NOMO-1 treated with DMSO at 0.1 percent for 48 hours (cell line): ENCODE data around the gene CNR2.
"Not testable (repeated sequence)": the region's sequence is repeated elsewhere in the genome, so short reads cannot be mapped to it uniquely, and the experiment has no call there.

Source experiments
- DNase-seq: peaks from one replicate; lab custom pipeline; 2025; ENCODE audit not compliant: unreplicated experiment; lab: John Stamatoyannopoulos, UW

CNR2 gene

DNA sequence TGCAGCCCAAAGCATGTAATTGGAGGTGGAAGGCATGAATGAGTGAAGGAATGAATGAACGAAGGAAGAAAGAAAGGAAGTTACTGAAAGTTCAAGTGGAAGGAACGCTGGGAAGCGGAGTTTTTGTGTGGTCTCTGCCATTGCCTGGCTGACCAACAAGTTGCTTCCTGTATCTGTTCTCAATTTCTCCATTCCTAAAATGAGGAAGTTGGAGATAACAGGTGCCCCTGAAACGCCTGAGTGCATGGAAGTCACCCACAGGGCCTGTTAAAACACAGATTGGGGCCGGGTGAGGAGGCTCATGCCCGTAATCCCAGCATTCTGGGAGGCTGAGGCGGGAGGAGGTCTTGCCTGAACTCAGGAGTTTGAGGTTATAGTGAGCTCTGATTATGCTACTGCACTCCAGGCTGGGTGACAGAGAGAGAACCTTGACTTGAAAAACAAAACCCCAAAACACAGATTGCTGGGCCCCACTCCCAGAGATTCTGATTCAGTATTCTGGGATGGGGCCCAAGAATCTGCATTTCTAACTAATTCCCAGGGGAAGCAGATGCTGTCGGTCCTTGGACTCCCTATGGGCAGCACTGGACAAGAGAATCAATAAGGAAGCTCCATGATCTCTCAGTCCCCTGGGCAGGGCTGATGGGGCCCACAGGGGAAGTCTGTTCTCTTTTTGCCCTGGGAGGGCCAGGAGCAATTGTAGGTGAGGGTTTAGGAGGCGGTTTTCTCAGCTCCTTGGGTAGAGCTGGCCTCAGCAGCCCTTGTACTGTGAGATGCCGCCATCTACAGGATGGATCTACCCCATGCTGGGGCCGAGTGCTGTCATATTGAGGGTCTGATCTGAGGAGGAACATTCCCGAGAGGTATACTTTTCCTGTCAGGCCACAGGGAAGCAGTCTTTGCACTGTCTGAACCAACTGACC, 3.3 kb upstream of the CNR2 start:
- DNase-seq = peak; percentile 93

- no peak for DNase-seq
Observed at GRCh38 chr1:23915466-23915865, 2.3 kb upstream of the CNR2 start.

DNA sequence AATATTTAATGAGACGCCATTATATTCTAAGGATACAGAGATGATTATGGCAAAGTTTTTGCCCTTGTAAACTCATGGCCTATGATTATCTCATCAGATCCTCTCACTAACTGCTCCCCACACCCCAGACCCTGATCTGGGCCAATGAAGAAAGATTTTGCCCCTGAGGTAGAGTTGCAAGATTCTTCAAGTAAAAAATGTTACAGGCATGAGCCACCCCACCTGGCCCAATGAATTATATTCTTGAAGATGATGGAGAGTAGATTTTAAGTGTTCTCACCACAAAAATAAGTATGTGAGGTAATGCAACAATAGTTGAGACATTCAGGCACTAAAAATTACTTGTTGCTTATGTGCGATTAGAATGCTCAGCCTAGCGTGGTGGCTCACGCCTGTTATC, 1.8 kb upstream of the CNR2 start:
- DNase-seq = no peak

DNA sequence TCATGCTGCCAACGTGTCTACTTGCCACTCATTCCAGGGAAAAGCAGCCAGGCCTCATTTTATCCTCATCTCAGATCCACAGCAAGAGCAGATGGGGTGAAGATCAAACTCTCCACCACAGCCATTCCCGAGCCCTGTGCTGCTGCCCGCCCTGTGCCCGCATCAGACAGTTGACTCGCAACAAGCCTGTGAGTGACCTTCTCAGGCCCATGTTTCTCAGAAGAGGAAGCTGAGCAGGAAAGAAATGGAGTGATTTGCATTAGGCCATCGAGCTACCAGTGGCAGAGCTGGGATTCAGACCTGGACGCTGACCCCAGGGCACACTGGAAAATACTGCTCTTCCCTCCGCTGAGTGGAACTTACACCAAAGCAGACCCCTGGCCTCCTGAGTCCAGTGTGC, 1.2 kb downstream of the CNR2 start:
- DNase-seq = peak; percentile 41

DNA sequence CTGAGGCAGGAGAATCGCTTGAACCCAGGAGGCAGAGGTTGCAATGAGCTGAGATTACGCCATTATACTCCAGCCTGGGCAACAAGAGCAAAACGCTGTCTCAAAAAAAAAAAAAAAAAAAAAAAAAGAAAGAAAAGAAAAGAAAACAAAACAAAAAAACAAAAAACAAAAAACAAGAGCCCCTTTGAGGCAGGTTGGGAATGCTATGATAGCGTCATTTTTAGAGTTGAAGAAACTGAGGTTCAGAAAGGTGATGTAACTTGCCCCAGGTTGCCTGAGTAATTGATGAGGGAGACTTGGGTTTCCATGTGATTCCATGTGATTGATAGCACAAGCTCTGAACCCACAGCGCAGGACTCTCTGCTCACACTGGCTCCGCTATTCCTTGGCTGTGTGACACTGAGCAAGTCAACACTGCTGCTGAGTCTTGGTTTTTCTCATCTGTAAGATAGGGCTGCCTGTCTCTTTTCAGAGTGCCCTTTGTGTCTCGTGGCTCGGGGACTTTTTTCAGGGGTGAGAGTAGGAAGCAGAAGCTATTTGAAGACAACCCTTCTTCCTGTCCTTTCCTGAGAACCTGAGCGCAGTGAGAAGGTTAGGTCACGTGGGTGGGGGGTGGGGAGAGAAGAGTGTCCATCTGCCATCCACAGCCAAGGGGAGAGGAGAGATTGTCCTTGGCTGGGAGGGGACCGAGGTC, 2.5 kb downstream of the CNR2 start:
- no peak for DNase-seq

DNA sequence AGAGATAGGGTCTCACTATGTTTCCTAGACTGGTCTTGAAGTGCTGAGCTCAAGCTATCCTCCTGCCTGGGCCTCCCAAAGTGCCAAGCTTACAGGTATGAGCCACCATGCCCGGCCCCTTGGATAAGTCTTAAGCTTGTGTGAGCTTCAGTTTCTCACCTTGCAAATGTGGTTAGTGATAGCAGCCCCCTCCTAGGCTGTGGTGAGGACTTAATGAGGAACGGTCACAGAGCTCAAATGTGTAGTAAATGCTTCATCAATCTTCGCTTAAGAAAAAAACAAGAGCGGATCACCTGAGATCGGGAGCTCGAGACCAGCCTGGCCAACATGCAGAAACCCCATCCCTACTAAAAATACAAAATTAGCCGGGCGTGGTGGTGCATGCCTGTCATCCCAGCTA, 3.0 kb downstream of the CNR2 start:
- no peak for DNase-seq

DNA sequence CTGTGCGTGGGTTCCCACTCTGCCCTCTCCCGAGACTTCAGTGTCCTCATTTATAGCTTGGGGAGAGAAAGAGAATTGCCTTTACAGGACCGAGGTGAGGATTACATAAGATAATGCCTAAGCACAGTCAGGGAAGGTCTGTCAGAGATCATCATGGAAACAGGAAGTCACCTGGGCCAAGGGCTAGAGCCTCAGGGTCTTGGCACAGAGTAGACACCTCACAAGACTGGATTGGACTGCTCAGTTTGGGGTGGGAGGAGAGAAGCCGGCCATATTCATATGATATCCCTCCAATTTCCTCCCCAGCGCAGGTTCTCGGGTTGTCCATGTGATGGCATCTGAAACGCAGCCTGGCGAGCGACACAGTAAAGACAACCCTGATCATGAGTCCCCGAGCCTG, 3.8 kb downstream of the CNR2 start:
- peak; percentile 58 for DNase-seq

GRCh38 chr1:23908453-23909341, 4.5 kb downstream of the CNR2 start:
- peak; percentile 86 for DNase-seq

DNA sequence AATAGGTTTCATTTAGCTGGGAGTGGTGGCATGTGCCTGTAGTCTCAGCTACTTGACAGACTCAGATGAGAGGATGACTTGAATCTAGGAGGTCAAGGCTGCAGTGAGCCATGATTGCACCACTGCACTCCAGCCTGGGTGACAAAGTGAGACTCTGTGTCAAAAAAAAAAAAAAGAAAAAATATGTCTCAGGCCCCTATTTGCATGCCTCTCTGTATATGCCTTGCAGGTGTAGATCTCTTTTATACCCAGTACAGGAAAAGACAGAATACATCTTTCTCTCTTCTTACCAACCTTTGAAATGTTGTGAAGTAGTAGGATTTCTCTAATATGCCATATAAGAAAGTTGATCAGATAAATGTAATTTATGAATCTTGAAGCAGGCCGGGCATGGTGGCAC, 6.4 kb downstream of the CNR2 start:
- DNase-seq = no peak

DNA sequence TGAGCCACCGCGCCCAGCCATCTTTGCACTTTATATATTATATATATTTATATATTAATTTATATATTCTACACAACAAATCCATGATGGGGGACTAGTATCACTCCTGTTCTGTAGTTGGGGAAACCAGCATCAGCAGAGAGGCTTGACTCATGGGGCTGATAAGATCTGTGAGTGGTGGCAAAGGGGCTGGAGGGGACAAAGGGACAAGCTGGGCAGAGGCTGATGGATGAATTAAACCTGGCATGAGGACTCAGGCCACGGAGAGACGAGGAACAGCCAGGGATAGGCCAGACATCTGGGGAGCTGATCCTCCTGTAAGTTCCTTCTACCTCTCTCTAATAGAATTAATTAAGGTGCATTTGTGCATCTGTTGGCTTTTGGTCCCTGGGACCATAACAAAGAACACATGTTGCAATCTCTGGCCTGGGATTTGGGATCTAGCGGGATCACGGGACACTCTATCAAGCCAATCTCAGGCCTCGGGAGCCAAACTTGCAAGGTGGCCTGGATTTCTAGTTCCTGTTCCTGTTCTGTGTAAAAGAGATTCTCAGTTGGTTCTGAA, 7.6 kb downstream of the CNR2 start:
- DNase-seq = no peak

GRCh38 chr1:23904748-23905357, 8.3 kb downstream of the CNR2 start:
- DNase-seq = no peak

- no peak for DNase-seq
Observed at GRCh38 chr1:23903754-23904153, 9.4 kb downstream of the CNR2 start.

DNA sequence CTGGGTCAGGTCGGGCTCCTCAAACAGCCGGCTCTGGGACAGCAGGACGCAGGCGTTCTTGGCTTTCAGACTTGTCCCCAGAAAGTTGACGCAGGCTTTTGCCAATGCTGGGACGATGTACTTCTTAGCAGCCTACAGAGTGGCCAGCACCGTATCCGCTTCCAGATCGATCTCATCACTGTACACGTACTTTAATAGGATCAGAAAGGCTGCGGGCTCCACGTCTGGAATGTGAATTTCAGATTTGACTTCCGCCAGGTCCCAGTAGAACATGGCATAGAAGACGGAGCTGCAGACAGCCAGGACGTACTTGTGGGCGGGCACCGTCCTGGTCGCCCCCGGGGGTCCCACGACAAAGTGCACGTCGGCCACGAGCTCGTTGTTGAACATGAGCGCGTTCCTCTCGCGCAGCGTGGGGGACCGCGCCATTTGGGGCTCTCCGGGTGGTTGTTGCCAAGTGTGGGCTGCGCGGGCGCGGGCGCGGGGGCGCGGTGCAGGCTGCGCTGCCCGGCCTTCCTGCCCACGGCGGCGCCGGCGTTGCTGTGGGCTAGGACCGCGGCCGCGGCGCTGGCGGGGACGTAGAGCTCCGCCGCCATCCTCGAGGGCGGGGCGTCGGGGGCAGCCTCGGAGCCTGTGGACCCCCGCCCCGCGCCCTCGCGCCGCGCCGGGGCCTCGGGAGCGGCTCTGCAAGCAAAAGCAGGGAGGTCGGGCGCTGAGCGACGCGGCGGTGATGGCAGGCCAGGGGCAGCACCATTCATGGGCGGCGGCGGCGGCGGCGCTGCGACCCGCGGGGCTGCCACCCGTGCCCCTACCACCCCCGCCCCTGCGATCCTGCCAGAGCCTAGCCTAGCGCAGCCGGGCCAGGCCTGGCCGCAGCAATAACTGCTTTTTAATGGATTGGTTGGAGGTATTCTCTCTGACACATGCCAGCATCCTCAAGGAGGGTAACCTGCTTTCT, 10.6 kb downstream of the CNR2 start:
- no peak for DNase-seq

DNA sequence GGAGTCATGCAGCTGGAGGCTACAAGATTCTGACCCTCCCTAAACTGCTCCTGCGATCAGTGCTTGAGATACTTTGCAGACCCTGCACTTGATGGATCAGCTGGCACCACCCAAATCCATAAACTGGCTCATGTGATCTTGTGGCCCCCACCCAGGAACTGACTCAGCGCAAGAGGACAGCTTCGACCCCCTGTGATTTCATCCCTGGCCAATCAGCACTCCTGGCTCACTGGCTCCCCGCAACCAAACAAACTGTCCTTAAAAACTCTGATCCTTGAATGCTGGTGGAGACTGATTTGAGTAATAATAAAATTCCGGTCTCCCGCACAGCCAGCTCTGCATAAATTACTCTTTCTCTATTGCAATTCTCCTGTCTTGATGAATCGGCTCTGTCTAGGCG, 13.1 kb downstream of the CNR2 start:
- DNase-seq = not testable (repeated sequence)

DNA sequence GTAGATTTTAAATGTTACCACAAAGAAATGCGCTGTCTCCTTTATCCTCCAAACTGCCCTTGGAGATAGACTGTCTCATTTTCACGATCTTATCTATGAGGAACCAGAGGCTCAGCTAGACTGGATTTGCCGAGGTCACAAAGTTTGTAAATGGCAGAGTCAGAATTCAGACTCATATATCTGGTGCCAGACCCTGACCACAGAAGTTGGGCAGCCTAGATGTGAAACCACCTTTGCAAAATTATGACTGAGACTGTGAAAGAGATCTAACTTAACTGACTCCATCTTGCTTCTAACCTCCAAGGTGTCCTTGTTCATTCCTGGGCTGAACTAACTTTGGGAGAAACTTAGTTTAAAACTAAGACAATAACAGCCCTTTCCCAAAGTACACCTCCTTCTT, 14.1 kb downstream of the CNR2 start:
- peak; percentile 79 for DNase-seq

- peak; percentile 75 for DNase-seq
Observed at GRCh38 chr1:23897083-23897482, 16.1 kb downstream of the CNR2 start.

DNA sequence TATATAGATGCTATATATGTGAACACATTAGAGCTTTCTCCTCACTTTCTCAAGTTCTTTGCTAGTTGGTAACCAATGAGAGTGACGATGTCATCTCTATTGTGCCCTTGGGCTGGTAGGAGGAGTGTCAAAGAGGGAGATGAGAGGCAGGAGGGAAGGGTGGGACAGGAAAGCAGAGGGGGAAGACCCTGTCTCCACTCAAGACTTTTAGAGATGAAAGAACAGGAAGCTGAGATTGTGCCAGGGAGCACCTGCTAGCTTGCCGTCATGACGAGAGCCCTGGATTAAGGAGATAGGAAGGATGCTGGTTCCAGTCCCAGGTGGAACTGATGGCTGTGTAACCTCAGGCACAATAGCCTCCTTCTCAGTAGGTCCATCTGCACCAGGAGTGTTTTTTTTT, 16.7 kb downstream of the CNR2 start:
- DNase-seq = no peak

- no peak for DNase-seq
Observed at GRCh38 chr1:23895993-23896392, 17.2 kb downstream of the CNR2 start.

DNA sequence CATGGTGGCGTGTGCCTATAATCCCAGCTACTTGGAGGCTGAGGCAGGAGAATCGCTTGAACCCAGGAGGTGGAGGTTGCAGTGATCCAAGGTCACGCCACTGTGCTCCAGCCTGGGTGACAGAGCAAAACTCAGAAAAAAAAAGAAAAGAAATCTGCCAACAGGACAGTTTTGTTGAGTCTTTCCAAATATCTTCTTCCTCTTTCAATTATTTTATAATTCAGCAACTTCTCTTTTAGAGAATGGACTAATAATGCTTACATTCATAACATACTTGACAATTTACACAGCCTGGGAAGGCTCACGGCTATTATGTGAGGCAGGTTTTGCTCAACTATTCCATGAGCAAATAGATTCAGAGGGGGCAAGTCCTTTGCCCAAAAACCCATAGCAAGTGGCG, 18.1 kb downstream of the CNR2 start:
- DNase-seq = peak; percentile 58

DNA sequence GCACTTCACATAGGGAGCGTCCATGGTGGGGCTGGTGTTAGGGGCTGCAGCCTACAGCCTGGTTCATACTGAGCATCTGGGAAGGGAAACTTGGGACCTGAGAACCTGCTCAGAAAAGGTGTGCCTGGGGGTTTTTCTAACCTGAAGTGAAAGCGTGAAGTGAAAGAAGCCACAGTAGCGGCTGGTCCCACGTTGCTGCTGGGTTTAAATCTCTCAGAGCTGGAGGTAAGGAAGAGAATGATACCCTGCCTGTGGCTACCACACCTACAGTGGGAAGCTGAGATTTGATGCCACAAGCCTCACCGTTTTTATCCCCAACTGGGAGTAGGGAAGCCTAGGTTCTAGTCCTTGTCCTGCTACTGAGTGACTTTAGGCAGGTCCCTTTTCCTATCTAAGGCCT, 24.1 kb downstream of the CNR2 start:
- no peak for DNase-seq
